ENCODE results near the gene MERTK. TPM values are rescaled to one million over a fixed set of nuclear protein-coding genes. Genes with fewer than 3 reads are reported as not detected.
"Not testable (repeated sequence)": the region's sequence is repeated elsewhere in the genome, so short reads cannot be mapped to it uniquely, and the experiment has no call there.

Gene MERTK
- total RNA-seq, 2 experiments from 2014 or later = 0.94 to 1.4 TPM

DNA sequence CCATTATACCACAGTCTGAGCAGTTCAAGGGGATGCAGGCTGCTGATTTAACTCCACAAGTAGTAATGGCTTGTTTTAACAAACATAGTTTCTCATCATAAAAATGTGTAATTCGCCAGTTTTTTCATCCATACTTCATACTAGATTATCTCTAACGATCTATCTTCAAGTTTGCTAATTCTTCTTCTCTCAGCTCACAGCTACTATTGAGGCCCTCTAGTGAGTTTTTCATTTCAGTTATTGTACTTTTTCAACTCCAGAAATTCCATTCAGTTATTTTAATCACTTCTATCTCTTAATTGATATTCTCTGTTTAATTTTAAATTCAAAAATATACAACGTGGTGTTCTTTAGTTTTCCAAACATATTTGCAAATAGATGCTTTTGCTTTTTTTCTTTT lies 136.5 kb downstream of the MERTK start:
- Mint-ChIP-seq H3K4me1 (peaks cover 6% of the 10 kb centered on the region), H3K36me3 (ENCODE audit: low read depth) (no peaks in the 10 kb centered on the region), H3K9me3 (ENCODE audit: low read depth) (peaks cover 10% of the 10 kb centered on the region), H3K27me3 (peaks cover 5% of the 10 kb centered on the region), H3K4me3 (no peak overlapping the region), H3K27ac (no peak overlapping the region)
- ATAC-seq = no peak
- CTCF ChIA-PET = interaction anchor here (1.2 kb wide), 1 partner anchor 12 kb away, joined by 3 read pairs; no protein-coding TSS in a partner anchor
- POLR2A ChIA-PET = no interaction called here
- no peak for DNase-seq
- intact Hi-C loops (cut with DNase I, micrococcal nuclease) = no loop called here

DNA sequence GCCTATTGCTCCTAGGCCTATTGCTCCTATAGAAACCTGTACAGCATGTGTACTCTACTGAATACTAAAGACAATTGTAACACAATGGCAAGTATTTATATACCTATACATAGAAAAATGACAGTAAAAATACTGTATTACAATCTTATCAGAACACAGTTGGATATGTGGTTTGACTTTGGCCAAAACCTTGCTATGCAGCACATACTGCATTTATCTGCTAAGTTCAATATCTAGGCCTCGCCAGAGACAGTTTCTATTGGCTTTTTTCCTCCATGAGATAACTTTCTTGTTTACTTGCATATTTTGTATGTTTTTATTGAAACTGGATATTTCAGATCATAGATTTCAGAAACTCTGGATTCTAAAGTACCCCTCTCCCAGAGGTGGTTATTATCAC lies 137.4 kb downstream of the MERTK start:
- POLR2A ChIA-PET = no interaction called here

DNA sequence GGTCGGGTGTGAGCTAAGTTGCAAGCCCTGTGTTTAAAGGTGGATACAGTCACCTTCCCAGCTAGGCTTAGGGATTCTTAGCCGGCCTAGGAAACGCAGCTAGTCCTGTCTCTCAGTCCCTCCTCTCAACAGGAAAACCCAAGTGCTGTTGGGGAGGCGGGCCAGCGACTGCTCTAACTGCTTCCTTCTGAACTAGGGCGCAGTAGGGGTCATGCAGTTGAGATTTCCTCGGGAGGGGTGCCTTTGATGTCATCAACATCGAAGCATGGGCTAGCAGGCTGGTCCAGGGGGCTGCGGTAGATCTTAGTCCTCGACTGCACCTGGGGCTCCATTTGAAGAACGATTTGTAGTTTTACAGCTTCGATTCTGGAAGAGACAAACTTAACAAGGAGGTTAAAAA lies 141.1 kb downstream of the MERTK start:
- H3K36me3 Mint-ChIP-seq (ENCODE audit: low read depth); DNase-seq; ATAC-seq; H3K27me3 Mint-ChIP-seq; H3K4me3 Mint-ChIP-seq; H3K27ac Mint-ChIP-seq; H3K4me1 Mint-ChIP-seq; intact Hi-C loops (cut with DNase I, micrococcal nuclease): not testable (repeated sequence)
- POLR2A ChIA-PET = interaction anchor here (0.6 kb wide), 1 partner anchor 1177 kb away, joined by 4 read pairs; no protein-coding TSS in a partner anchor
- H3K9me3 Mint-ChIP-seq (ENCODE audit: low read depth) = peaks cover 10% of the 10 kb centered on the region
- CTCF ChIA-PET = interaction anchor here (1.0 to 1.7 kb wide), 2 partner anchors 8 to 11 kb away, joined by 3 read pairs; no protein-coding TSS in a partner anchor

More for the DNA sequence above, 137.4 kb downstream of the MERTK start:
- peaks cover 10% of the 10 kb centered on the region for H3K9me3 Mint-ChIP-seq (ENCODE audit: low read depth)
- ATAC-seq (no peak), DNase-seq (no peak)
- H3K4me1 Mint-ChIP-seq = peaks cover 6% of the 10 kb centered on the region
- H3K27ac Mint-ChIP-seq = no peak overlapping the region
- no peak overlapping the region for H3K4me3 Mint-ChIP-seq
- intact Hi-C loops (cut with DNase I, micrococcal nuclease) = no loop called here
- CTCF ChIA-PET = no interaction called here
- H3K36me3 Mint-ChIP-seq (ENCODE audit: low read depth) = no peaks in the 10 kb centered on the region
- peaks cover 5% of the 10 kb centered on the region for H3K27me3 Mint-ChIP-seq

DNA sequence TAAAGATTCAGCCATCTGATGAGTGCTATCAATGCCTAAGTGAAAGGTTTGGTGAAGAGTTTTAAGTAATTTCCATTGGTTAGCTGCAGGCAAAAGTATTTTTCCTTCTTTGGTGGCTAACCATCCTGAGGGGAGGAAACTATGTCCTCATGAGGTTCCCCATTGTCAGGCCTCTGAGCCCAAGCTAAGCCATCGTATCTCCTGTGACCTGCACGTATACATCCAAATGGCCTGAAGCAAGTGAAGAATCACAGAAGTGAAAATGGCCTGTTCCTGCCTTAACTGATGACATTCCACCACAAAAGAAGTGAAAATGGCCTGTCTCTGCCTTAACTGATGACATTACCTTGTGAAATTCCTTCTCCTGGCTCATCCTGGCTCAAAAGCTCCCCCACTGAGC lies 141.7 kb downstream of the MERTK start:
- H3K27me3 Mint-ChIP-seq; DNase-seq; H3K4me1 Mint-ChIP-seq; H3K27ac Mint-ChIP-seq; H3K4me3 Mint-ChIP-seq; intact Hi-C loops (cut with DNase I, micrococcal nuclease); H3K36me3 Mint-ChIP-seq (ENCODE audit: low read depth); H3K9me3 Mint-ChIP-seq (ENCODE audit: low read depth); ATAC-seq: not testable (repeated sequence)
- POLR2A ChIA-PET = interaction anchor here (0.6 kb wide), 1 partner anchor 1178 kb away, joined by 4 read pairs; no protein-coding TSS in a partner anchor
- CTCF ChIA-PET = interaction anchor here (0.7 to 1.7 kb wide), 3 partner anchors 8 to 12 kb away, joined by 3 to 4 read pairs (median 3); no protein-coding TSS in a partner anchor

DNA sequence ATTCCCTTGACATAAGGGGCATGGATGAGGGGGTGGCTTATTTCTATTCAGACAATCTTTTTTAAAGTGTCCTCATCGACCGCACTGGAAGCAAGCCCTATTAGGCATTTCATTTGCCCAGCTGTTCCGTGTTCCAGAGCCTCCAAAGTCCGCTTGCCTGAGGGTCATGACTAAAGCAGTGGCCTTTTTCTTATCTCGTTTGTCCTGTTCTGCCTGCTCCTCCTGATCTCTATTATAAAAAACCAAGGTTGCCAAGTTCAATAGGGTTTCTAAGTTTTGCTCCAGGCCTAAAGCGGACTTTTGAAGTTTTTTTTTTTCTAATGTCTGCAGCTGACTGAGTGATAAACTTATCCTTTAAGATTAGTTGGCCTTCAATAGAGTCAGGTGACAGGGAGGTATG lies 143.1 kb downstream of the MERTK start:
- peaks cover 10% of the 10 kb centered on the region for H3K9me3 Mint-ChIP-seq (ENCODE audit: low read depth)
- H3K27me3 Mint-ChIP-seq; H3K27ac Mint-ChIP-seq; ATAC-seq; H3K36me3 Mint-ChIP-seq (ENCODE audit: low read depth); intact Hi-C loops (cut with DNase I, micrococcal nuclease); H3K4me3 Mint-ChIP-seq; DNase-seq; H3K4me1 Mint-ChIP-seq; POLR2A ChIA-PET; CTCF ChIA-PET: not testable (repeated sequence)

DNA sequence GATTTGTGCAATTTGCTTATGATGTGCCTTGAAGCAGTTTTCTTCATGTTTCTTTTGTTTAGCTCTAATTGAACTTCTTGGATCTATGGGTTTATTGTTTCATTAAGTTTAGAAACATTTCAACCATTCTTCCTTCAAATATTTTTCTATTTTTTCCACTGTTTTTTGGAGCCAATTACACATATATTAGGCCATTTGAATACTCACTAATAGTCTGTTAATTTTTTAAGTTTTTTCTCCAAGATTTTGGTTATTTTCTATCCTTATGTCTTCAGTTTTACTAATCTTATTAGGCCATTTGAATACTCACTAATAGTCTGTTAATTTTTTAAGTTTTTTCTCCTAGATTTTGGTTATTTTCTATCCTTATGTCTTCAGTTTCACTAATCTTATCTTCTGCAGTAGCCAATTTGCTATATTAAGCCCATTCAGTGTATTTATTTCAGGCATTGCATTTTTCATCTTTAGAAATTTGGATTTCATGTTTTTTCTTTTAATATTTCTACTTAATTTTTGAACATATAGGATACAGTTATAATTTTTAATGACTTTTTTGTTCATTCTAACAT lies 147.1 kb downstream of the MERTK start:
- ATAC-seq = no peak
- ChIA-PET POLR2A (no interaction called here), CTCF (interaction anchor here (0.6 to 0.9 kb wide), 3 partner anchors 153 to 162 kb away, joined by 3 read pairs; no protein-coding TSS in a partner anchor)
- intact Hi-C loops (cut with DNase I, micrococcal nuclease) = no loop called here
- no peak overlapping the region for H3K4me3 Mint-ChIP-seq
- H3K27ac Mint-ChIP-seq = no peak overlapping the region
- H3K9me3 Mint-ChIP-seq (ENCODE audit: low read depth) = peaks cover 2% of the 10 kb centered on the region
- peaks cover 5% of the 10 kb centered on the region for H3K27me3 Mint-ChIP-seq
- no peak for DNase-seq
- H3K36me3 Mint-ChIP-seq (ENCODE audit: low read depth) = no peaks in the 10 kb centered on the region
- H3K4me1 Mint-ChIP-seq = no peaks in the 10 kb centered on the region

DNA sequence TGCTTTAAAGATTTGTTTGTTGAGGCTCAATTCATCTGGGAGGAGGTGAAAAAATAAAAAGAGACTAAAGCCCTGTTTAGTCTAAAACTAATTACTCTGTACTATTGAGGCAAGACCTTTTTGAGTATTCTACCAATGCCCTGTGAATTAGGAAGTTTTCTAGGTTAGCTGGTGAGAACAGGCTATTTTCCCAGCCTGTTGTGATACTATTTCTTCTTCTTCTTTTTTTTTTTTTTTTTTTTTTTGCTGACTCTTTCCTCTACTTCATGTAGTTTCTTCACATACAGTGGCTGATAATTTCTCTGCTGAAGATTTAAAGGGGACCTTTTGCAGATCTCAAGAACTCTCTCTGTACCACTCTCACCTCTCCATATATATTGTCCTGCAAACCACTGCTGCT lies 147.8 kb downstream of the MERTK start:
- no peaks in the 10 kb centered on the region for H3K36me3 Mint-ChIP-seq (ENCODE audit: low read depth)
- H3K4me1 Mint-ChIP-seq = no peaks in the 10 kb centered on the region
- ChIA-PET CTCF (interaction anchor here (0.8 to 2.3 kb wide), 3 partner anchors 11 to 159 kb away, joined by 3 to 13 read pairs (median 5); no protein-coding TSS in a partner anchor), POLR2A (no interaction called here)
- peaks cover 5% of the 10 kb centered on the region for H3K27me3 Mint-ChIP-seq
- H3K4me3 Mint-ChIP-seq = no peak overlapping the region
- no peak for ATAC-seq
- no peak for DNase-seq
- intact Hi-C loops (cut with DNase I, micrococcal nuclease) = no loop called here
- H3K27ac Mint-ChIP-seq = no peak overlapping the region
- H3K9me3 Mint-ChIP-seq (ENCODE audit: low read depth) = peaks cover 2% of the 10 kb centered on the region

DNA sequence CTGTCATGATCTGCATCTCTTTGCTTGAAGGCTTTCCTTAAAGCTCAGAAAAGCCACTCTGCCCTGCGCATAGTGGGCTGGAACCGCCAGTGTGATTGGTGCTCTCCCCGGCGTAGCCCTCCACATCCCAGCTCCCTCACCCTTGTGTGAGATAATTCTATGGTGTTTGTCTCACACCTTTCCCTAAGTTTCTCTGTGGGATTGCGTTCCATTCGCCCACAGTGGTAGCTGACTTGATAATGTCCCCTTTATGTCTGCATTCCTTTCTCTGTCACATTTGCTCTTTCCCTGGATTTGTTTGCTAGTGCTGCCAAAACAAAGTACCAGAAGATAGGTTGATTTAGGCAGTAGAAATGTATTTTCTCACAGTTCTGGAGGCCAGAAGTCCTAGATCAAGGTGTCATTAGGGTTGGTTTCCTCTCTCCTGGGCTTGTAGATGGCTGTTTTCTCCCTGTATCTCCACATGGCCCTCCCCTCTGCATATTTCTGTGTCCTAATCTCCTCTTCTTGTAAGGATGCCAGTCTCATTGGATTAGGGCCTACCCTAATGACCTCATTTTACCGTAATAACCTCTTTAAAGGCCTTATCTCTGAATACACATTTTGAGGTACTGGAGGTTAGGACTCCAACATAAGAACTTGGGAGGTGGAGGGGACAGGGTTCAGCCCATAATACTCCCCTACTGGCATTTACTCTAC lies 149.3 kb downstream of the MERTK start:
- H3K36me3 Mint-ChIP-seq (ENCODE audit: low read depth) = no peaks in the 10 kb centered on the region
- ChIA-PET POLR2A (no interaction called here), CTCF (interaction anchor here (0.6 to 2.3 kb wide), 6 partner anchors 8 to 164 kb away, joined by 3 to 13 read pairs (median 4); no protein-coding TSS in a partner anchor)
- H3K27me3 Mint-ChIP-seq = peaks cover 5% of the 10 kb centered on the region
- peaks cover 2% of the 10 kb centered on the region for H3K9me3 Mint-ChIP-seq (ENCODE audit: low read depth)
- H3K4me1 Mint-ChIP-seq = no peaks in the 10 kb centered on the region
- intact Hi-C loops (cut with DNase I, micrococcal nuclease) = loop anchor here (1.0 kb wide), 1 partner anchor 160 kb away; no protein-coding TSS in a partner anchor
- no peak overlapping the region for H3K4me3 Mint-ChIP-seq
- ATAC-seq = no peak
- no peak overlapping the region for H3K27ac Mint-ChIP-seq
- no peak for DNase-seq

DNA sequence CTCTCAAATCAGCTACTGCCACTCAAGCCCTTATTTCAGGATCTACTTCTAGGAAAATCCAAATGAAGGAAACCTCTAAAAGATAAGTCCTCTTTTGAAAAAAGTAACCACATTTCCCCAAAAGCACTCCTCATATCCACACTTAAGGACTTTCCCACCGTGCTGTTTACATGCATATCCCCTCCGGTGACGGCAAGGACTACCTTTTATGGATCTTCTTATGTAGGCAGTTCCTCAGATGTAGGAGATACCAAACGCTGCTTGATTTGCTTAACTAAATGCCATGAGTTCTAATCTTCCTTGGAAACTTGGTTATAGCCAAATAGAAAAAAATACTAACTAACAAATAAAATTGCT lies 149.8 kb downstream of the MERTK start:
- intact Hi-C loops (cut with DNase I, micrococcal nuclease) = loop anchor here (1.0 kb wide), 1 partner anchor 161 kb away; no protein-coding TSS in a partner anchor
- no peaks in the 10 kb centered on the region for H3K36me3 Mint-ChIP-seq (ENCODE audit: low read depth)
- DNase-seq = no peak
- H3K9me3 Mint-ChIP-seq (ENCODE audit: low read depth) = peaks cover 2% of the 10 kb centered on the region
- no peak overlapping the region for H3K27ac Mint-ChIP-seq
- peaks cover 5% of the 10 kb centered on the region for H3K27me3 Mint-ChIP-seq
- ATAC-seq = no peak
- no peak overlapping the region for H3K4me3 Mint-ChIP-seq
- POLR2A ChIA-PET = no interaction called here
- CTCF ChIA-PET = interaction anchor here (0.6 to 3.9 kb wide), 9 partner anchors 9 to 165 kb away, joined by 3 to 19 read pairs (median 4); no protein-coding TSS in a partner anchor
- no peaks in the 10 kb centered on the region for H3K4me1 Mint-ChIP-seq

DNA sequence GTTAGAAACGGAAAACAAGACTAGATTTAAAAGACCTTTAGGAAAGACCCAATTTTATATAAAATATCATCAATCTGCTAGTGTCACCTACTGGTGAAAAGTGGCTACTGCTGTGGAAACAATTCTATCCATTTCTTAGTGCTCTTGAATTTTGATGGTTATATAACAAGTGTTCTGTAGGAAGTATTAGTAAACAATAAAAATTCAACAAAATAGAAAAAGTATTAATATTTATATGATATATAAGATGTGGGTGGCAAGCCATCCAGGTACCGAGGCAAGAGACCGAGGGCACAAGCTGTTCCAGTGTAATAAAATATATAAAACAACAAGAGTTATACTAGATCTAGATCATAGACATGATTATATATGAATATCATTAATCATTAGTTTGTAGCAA lies 150.5 kb downstream of the MERTK start:
- Mint-ChIP-seq H3K27me3 (peaks cover 5% of the 10 kb centered on the region), H3K9me3 (ENCODE audit: low read depth) (peaks cover 2% of the 10 kb centered on the region), H3K4me1 (peaks cover 6% of the 10 kb centered on the region), H3K4me3 (no peak overlapping the region), H3K36me3 (ENCODE audit: low read depth) (no peaks in the 10 kb centered on the region), H3K27ac (no peak overlapping the region)
- ChIA-PET CTCF (interaction anchor here (0.9 to 3.9 kb wide), 5 partner anchors 12 to 161 kb away, joined by 3 to 19 read pairs (median 6); no protein-coding TSS in a partner anchor), POLR2A (no interaction called here)
- intact Hi-C loops (cut with DNase I, micrococcal nuclease) = loop anchor here (1.0 kb wide), 2 partner anchors 162 to 165 kb away; partner anchors contain the start of gene ANAPC1 (in 1 of the 2)
- DNase-seq (peak; percentile 33), ATAC-seq (peak; percentile 49)

DNA sequence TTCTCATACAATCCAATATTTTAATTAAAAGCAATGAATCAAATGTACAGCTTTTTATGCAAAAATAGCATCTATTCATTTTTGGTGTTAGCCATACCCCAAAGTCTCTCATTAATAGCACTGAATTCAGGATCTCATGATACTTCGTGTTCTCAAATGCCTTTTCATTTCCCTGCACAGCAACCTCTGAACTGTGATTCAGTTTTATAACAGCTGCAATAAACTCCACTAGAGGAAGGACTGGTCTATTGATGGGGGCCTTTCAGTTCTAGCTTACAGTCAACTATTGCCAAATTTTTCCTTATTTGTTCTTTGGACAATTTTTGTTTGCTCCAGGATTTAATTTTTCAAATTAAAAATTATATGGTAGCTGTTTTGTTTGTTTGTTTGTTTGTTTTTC lies 151.9 kb downstream of the MERTK start:
- Mint-ChIP-seq H3K27me3 (peaks cover 5% of the 10 kb centered on the region), H3K4me3 (no peak overlapping the region), H3K36me3 (ENCODE audit: low read depth) (no peaks in the 10 kb centered on the region), H3K4me1 (peaks cover 8% of the 10 kb centered on the region), H3K27ac (no peak overlapping the region), H3K9me3 (ENCODE audit: low read depth) (peaks cover under 1% of the 10 kb centered on the region)
- DNase-seq (no peak), ATAC-seq (no peak)
- ChIA-PET CTCF (interaction anchor here (0.6 to 3.9 kb wide), 9 partner anchors 11 to 168 kb away, joined by 3 to 19 read pairs (median 4); no protein-coding TSS in a partner anchor), POLR2A (no interaction called here)
- intact Hi-C loops (cut with DNase I, micrococcal nuclease) = loop anchor here in 1 of 2 experiments (10.0 kb wide), 1 partner anchor 1844 kb away; the partner anchor contains the start of gene ACTR3
